Epithelial cell of esophagus (primary cell): ENCODE data around the gene RAD51D.

Experiments used
- DNase-seq: peaks from one replicate; pipeline ENCODE4 v3.0.0; 2010; ENCODE audit warnings: low read depth
- H3K4me3 ChIP-seq: 2 replicates; pipeline ENCODE4 v1.5.1; 2011; ENCODE audit warnings: mild to moderate bottlenecking, low read length, control low read depth
- CTCF ChIP-seq: IDR thresholded peaks from 2 replicates; pipeline ENCODE4 v1.5.1; 2011; ENCODE audit warnings: low read depth, mild to moderate bottlenecking, low read length, control low read depth, inconsistent platforms; ENCODE audit not compliant: insufficient read depth; ENCODE audit errors: missing control alignments

Gene RAD51D

GRCh38 chr17:35079547-35080423 lies 39.9 kb downstream of the RAD51D start:
- no peak for TF ChIP-seq CTCF
- DNase-seq, result peak; percentile 93
- H3K4me3 ChIP-seq, result no peak overlapping the region

GRCh38 chr17:35076874-35077273 lies 42.8 kb downstream of the RAD51D start:
- H3K4me3 ChIP-seq, result no peak overlapping the region
- no peak for TF ChIP-seq CTCF
- no peak for DNase-seq

GRCh38 chr17:35074711-35075707 lies 44.7 kb downstream of the RAD51D start:
- no peak for TF ChIP-seq CTCF
- no peak for DNase-seq
- H3K4me3 ChIP-seq, result no peak overlapping the region

- peak; percentile 24 for DNase-seq
- TF ChIP-seq CTCF, result no peak
- H3K4me3 ChIP-seq, result no peak overlapping the region
Measured at GRCh38 chr17:35073991-35074627, 45.6 kb downstream of the RAD51D start.

GRCh38 chr17:35073183-35073790 lies 46.4 kb downstream of the RAD51D start:
- H3K4me3 ChIP-seq, result no peak overlapping the region
- no peak for DNase-seq
- TF ChIP-seq CTCF, result no peak

GRCh38 chr17:35069311-35069710 lies 50.3 kb downstream of the RAD51D start:
- no peak for TF ChIP-seq CTCF
- H3K4me3 ChIP-seq, result no peak overlapping the region
- DNase-seq, result peak; percentile 48
